ENCODE measurements around the gene PKN3.

GRCh38 chr9:128677794-128678193 is 24.5 kb upstream of the PKN3 start:
- TF ChIP-seq CTCF (IDR thresholded peaks at IDR 0.05; ENCODE audit: low read depth, low read length) (no peak), POLR2A (IDR thresholded peaks at IDR 0.05; ENCODE audit: extremely low read depth, insufficient read length) (no peak)

Data from NB4 (cell line).